Transverse colon (tissue), 3 donors: ENCODE measurements around the gene B4GALT5.

Source experiments
- CTCF ChIP-seq, 5 experiments: fragments of 200-600 bp in 3 of 5; fragments of 450-650 bp in 2 of 5; sonication (generic) in 3 of 5; IDR thresholded peaks; 1 replicate in 2 of 5; 2 replicates in 3 of 5; pipeline ENCODE4 v1.5.1; 2016 to 2017; ENCODE audit warnings: antibody characterized with exemption in 5 of 5, inconsistent platforms in 3 of 5, mild to moderate bottlenecking in 2 of 5, moderate library complexity in 1 of 5
- EP300 ChIP-seq: sonication (generic); formaldehyde crosslinking; IDR thresholded peaks from one replicate; pipeline ENCODE4 v1.6.1; 2017; ENCODE audit warnings: antibody characterized with exemption, low read depth
- POLR2A ChIP-seq: fragments of 450-650 bp; IDR thresholded peaks from one replicate; pipeline ENCODE4 v1.6.1; 2016; ENCODE audit warnings: antibody characterized with exemption, mild to moderate bottlenecking, moderate library complexity

GRCh38 chr20:49601153-49601924, 112.3 kb downstream of the B4GALT5 start:
- no peak for TF ChIP-seq CTCF (IDR thresholded peaks at IDR 0.05)
- no peak for TF ChIP-seq POLR2A
- no peak for TF ChIP-seq EP300
